Measurements from ENCODE around the gene CD200R1. TPM values are rescaled to one million over a fixed set of nuclear protein-coding genes. Genes with fewer than 3 reads are reported as not detected.

The CD200R1 gene
- total RNA-seq, 1 experiment from 2014 or later: not detected

DNA sequence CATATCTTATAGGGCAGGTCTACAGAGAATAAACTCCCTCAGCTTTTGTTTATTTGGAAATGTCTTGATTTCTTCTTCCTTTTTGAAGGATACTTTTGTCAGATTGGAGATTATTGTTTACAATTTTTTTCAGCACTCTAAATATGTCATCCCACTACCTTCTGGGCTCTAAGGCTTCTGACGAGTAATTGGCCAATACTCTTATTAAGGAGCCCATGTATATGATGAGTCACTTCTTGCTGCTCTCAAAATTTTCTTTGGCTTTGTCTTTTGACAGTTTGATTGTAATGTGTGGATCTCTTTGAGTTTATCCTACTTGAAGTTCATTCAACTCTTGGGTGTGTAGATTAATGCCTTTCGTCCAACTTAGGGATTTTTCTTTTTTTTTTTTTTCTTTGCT lies 99.3 kb downstream of the CD200R1 start:
- ChIA-PET CTCF (no interaction called here), POLR2A (no interaction called here), RAD21 (ENCODE audit: low non-redundant PET in 1 of 2, low total read pairs in 2 of 2, uncharacterized antibody in 2 of 2, unreplicated experiment in 2 of 2) (no interaction called here)
- no peak overlapping the region for H2AFZ ChIP-seq (ENCODE audit: low read depth, low read length, poor library complexity, severe bottlenecking)
- H3K4me3 ChIP-seq (replicated peaks in 1 of 2; ENCODE audit: low read depth in 1 of 2, low read length in 2 of 2): no peak overlapping the region
- H4K20me1 ChIP-seq (ENCODE audit: insufficient read depth): no peaks in the 10 kb centered on the region
- no peak overlapping the region for H3K9ac ChIP-seq (ENCODE audit: low read length)
- no peaks in the 10 kb centered on the region for H3K4me1 ChIP-seq (ENCODE audit: control insufficient read depth in 1 of 2, insufficient read depth in 2 of 2, low read length in 2 of 2)
- H3K27me3 ChIP-seq (ENCODE audit: insufficient read depth, low read length): no peaks in the 10 kb centered on the region
- DNase-seq (ENCODE audit: low read depth, low spot score) (no peak), ATAC-seq (no peak)
- H3K4me2 ChIP-seq (ENCODE audit: low read length): no peak overlapping the region
- no peaks in the 10 kb centered on the region for H3K79me2 ChIP-seq (ENCODE audit: insufficient read depth, low read length)
- H3K27ac ChIP-seq (ENCODE audit: low read depth, low read length): no peak overlapping the region
- no peaks in the 10 kb centered on the region for H3K9me2 ChIP-seq (ENCODE audit: insufficient read depth)
- H3K36me3 ChIP-seq (ENCODE audit: control insufficient read depth in 1 of 2, insufficient read depth in 2 of 2, low read length in 2 of 2): no peaks in the 10 kb centered on the region
- H3K9me3 ChIP-seq (ENCODE audit: control insufficient read depth in 1 of 2, insufficient read depth in 1 of 2, low read depth in 1 of 2, low read length in 2 of 2): no peaks in the 10 kb centered on the region
- no TSS peak for BruUV-seq (replicated peaks)
- TF ChIP-seq POLR2A (IDR thresholded peaks at IDR 0.05; ENCODE audit: borderline replicate concordance, extremely low read depth, insufficient read depth, insufficient read length): no peak
- TF ChIP-seq ZNF274 (IDR thresholded peaks at IDR 0.05; ENCODE audit: low read depth, low read length): no peak
- TF ChIP-seq, protein P1, sequence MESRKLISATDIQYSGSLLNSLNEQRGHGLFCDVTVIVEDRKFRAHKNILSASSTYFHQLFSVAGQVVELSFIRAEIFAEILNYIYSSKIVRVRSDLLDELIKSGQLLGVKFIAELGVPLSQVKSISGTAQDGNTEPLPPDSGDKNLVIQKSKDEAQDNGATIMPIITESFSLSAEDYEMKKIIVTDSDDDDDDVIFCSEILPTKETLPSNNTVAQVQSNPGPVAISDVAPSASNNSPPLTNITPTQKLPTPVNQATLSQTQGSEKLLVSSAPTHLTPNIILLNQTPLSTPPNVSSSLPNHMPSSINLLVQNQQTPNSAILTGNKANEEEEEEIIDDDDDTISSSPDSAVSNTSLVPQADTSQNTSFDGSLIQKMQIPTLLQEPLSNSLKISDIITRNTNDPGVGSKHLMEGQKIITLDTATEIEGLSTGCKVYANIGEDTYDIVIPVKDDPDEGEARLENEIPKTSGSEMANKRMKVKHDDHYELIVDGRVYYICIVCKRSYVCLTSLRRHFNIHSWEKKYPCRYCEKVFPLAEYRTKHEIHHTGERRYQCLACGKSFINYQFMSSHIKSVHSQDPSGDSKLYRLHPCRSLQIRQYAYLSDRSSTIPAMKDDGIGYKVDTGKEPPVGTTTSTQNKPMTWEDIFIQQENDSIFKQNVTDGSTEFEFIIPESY (IDR thresholded peaks at IDR 0.05; ENCODE audit: extremely low read depth, insufficient replicate concordance, low read length): no peak
- TF ChIP-seq RAD21 (IDR thresholded peaks at IDR 0.05; ENCODE audit: low read depth): no peak
- no peak for TF ChIP-seq POLR2AphosphoS5 (IDR thresholded peaks at IDR 0.05; ENCODE audit: low read depth, low read length)
- no peak for TF ChIP-seq CTCF (IDR thresholded peaks at IDR 0.05 in 2 of 3, conservative IDR thresholded peaks at IDR 0.05 in 1 of 3; ENCODE audit: borderline replicate concordance in 1 of 3, insufficient read depth in 1 of 3, low read depth in 2 of 3, low read length in 2 of 3)
- TF ChIP-seq EZH2 (IDR thresholded peaks at IDR 0.05): no peak
- TF ChIP-seq JUND (IDR thresholded peaks at IDR 0.05): no peak
- TF ChIP-seq REST (IDR thresholded peaks at IDR 0.05; ENCODE audit: low read depth): no peak
- TF ChIP-seq, protein P2, sequence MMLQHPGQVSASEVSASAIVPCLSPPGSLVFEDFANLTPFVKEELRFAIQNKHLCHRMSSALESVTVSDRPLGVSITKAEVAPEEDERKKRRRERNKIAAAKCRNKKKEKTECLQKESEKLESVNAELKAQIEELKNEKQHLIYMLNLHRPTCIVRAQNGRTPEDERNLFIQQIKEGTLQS (IDR thresholded peaks at IDR 0.05): no peak
- TF ChIP-seq SRF (IDR thresholded peaks at IDR 0.05; ENCODE audit: low read depth): no peak
- TF ChIP-seq SP1 (IDR thresholded peaks at IDR 0.05; ENCODE audit: low read depth): no peak
- no peak for TF ChIP-seq FOSL1 (IDR thresholded peaks at IDR 0.05; ENCODE audit: low read depth)
- TF ChIP-seq, protein P3, sequence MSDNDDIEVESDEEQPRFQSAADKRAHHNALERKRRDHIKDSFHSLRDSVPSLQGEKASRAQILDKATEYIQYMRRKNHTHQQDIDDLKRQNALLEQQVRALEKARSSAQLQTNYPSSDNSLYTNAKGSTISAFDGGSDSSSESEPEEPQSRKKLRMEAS (IDR thresholded peaks at IDR 0.05): no peak
- no peak for TF ChIP-seq TCF7L2 (IDR thresholded peaks at IDR 0.05; ENCODE audit: borderline replicate concordance, extremely low read depth, insufficient read depth, insufficient read length)
- no peak for TF ChIP-seq CEBPB (IDR thresholded peaks at IDR 0.05; ENCODE audit: low read depth)
- no peak for TF ChIP-seq ELF1 (IDR thresholded peaks at IDR 0.05; ENCODE audit: borderline replicate concordance, low read depth)
- TF ChIP-seq EZH2phosphoT487 (IDR thresholded peaks at IDR 0.05; ENCODE audit: borderline replicate concordance): no peak
- intact Hi-C loops (cut with micrococcal nuclease): no loop called here

Data from HCT116 (cell line).